GM12878 (cell line): Measurements from ENCODE around the gene PSMB4. TPM values are rescaled to one million over a fixed set of nuclear protein-coding genes. Genes with fewer than 3 reads are reported as not detected.

Experiments used
- BHLHE40 ChIP-seq, 2 experiments: fragments of 450-650 bp in 1 of 2; IDR thresholded peaks; 2 replicates each; pipeline ENCODE4 v1.6.1; 2011 to 2017; ENCODE audit warnings: low read depth in 2 of 2, borderline replicate concordance in 1 of 2, improper control_type of control experiment in 1 of 2, low read length in 1 of 2, mild to moderate bottlenecking in 1 of 2
- IKZF2 ChIP-seq, 2 experiments: fragments of 450-650 bp; IDR thresholded peaks; 2 replicates each; pipeline ENCODE4 v1.6.1; 2017; ENCODE audit warnings: mild to moderate bottlenecking in 2 of 2, moderate library complexity in 2 of 2
- JUNB ChIP-seq: IDR thresholded peaks from 2 replicates; pipeline ENCODE4 v1.6.1; 2016; ENCODE audit warnings: antibody characterized with exemption, mild to moderate bottlenecking
- KAT2A ChIP-seq: conservative IDR thresholded peaks from 2 replicates; pipeline ENCODE4 v1.6.1; 2011; ENCODE audit warnings: low read depth, low read length; ENCODE audit not compliant: control insufficient read depth
- RBBP5 ChIP-seq: fragments of 200-600 bp; sonication (generic); conservative IDR thresholded peaks from 2 replicates; pipeline ENCODE4 v1.6.1; 2016
- ZNF217 ChIP-seq: fragments of 450-650 bp; IDR thresholded peaks from 2 replicates; pipeline ENCODE4 v1.6.1; 2017; ENCODE audit warnings: antibody characterized with exemption, mild to moderate bottlenecking
- ZNF24 ChIP-seq: fragments of 450-650 bp; IDR thresholded peaks from 2 replicates; pipeline ENCODE4 v1.6.1; 2017; ENCODE audit warnings: antibody characterized with exemption, mild to moderate bottlenecking
- ZNF622 ChIP-seq: fragments of 450-650 bp; IDR thresholded peaks from 2 replicates; pipeline ENCODE4 v1.6.1; 2017; ENCODE audit warnings: mild to moderate bottlenecking, inconsistent platforms
- ZZZ3 ChIP-seq: IDR thresholded peaks from 2 replicates; pipeline ENCODE4 v1.6.1; 2011; ENCODE audit warnings: low read depth; ENCODE audit not compliant: control insufficient read depth, insufficient read length
- polyA plus RNA-seq, 11 experiments: library from polyadenylated mRNA; depleted of rRNA in 4 of 11; unstranded in 6 of 11; stranded (reverse) in 5 of 11; fragments of >200 nt; fragmentation: Nextera tagmentation in 4 of 11; fragmentation: Illumina TruSeq in 1 of 11; extraction: Ambion mirVana in 4 of 11; extraction: Trizol in 1 of 11; gene quantifications; 1 replicate in 1 of 11; 2 replicates in 10 of 11; pipeline versions ENCODE4 v1.2.1 to v1.2.3, GENCODE V29; 2011 to 2016; ENCODE audit warnings: inconsistent platforms in 2 of 11, missing spikeins in 2 of 11, low read depth in 1 of 11
- total RNA-seq, 4 experiments: library from RNA; depleted of rRNA in 3 of 4; stranded (reverse); fragments of >200 nt in 3 of 4; fragmentation: Illumina TruSeq in 1 of 4; extraction: Trizol in 1 of 4; gene quantifications; 2 replicates each; pipeline versions ENCODE4 v1.2.1 to v1.2.3, GENCODE V29; 2013 to 2021
- TF ChIP-seq, protein P1 (sequence below): fragments of 450-650 bp; formaldehyde crosslinking; IDR thresholded peaks from 2 replicates; pipeline ENCODE4 v1.4.0; 2020; ENCODE audit warnings: mild to moderate bottlenecking, moderate library complexity
- TF ChIP-seq, protein P2 (sequence below): fragments of 450-650 bp; formaldehyde crosslinking; IDR thresholded peaks from 2 replicates; pipeline ENCODE4 v1.5.0; 2022; ENCODE audit warnings: mild to moderate bottlenecking, missing genetic modification characterization
- TF ChIP-seq, protein P3 (sequence below): IDR thresholded peaks from 2 replicates; pipeline ENCODE4 v1.6.1; 2011; ENCODE audit warnings: low read depth, low read length, improper control_type of control experiment, borderline replicate concordance
- TF ChIP-seq, protein P4 (sequence below): fragments of 450-650 bp; IDR thresholded peaks from 2 replicates; pipeline ENCODE4 v1.6.1; 2017; ENCODE audit warnings: mild to moderate bottlenecking
- TF ChIP-seq, protein P5 (sequence below): fragments of 450-650 bp; IDR thresholded peaks from 2 replicates; pipeline ENCODE4 v1.6.1; 2017; ENCODE audit warnings: mild to moderate bottlenecking, moderate library complexity

Gene PSMB4
- total and polyA plus RNA-seq, 10 of the 15 experiments (the other 5 are each of a cell fraction or from before 2014, with no cell fraction given), result 278 to 610 (median 421) TPM

DNA sequence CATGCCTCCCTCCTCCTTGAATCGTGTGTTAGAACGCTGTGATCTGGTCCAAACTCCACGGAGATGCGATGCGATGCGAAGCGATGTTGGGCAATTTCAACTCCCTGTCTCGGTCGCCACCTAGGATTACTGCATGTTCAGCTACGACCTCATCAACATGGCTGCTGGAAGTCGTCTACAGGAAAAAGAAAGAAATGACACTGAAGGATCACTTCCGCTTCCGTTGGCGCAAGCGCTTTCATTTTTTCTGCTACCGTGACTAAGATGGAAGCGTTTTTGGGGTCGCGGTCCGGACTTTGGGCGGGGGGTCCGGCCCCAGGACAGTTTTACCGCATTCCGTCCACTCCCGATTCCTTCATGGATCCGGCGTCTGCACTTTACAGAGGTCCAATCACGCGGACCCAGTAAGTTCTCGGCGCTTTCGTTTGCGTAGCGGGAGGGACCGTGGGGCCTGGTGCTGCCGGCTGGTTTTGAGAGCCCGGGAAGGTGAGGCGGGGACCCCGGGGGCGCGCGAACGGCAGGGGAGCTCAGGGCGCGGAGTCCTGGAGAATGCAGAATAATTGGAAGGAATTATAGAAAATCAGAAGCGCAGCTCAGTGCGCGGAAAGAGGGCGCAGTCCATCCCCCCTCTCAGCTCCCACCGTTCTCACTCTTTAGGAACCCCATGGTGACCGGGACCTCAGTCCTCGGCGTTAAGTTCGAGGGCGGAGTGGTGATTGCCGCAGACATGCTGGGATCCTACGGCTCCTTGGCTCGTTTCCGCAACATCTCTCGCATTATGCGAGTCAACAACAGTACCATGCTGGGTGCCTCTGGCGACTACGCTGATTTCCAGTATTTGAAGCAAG, at the start of gene PSMB4 (continued):
- TF ChIP-seq ZNF24 (0 out of 2 replicates have a peak, but pooled peaks have one; percentile 66), ZZZ3 (no peak), IKZF2 (IDR thresholded peaks at IDR 0.05) (no peak; a peak in 2 of 4 replicates), ZNF217 (no peak), BHLHE40 (IDR thresholded peaks at IDR 0.05; ENCODE audit: borderline replicate concordance in 1 of 2, low read depth in 2 of 2, low read length in 1 of 2) (0 out of 4 replicates have a peak, but pooled peaks of 1 of the 2 experiments have one; percentile 19), KAT2A (no peak), ZNF622 (no peak), RBBP5 (no peak), JUNB (no peak)
- TF ChIP-seq, protein P1, sequence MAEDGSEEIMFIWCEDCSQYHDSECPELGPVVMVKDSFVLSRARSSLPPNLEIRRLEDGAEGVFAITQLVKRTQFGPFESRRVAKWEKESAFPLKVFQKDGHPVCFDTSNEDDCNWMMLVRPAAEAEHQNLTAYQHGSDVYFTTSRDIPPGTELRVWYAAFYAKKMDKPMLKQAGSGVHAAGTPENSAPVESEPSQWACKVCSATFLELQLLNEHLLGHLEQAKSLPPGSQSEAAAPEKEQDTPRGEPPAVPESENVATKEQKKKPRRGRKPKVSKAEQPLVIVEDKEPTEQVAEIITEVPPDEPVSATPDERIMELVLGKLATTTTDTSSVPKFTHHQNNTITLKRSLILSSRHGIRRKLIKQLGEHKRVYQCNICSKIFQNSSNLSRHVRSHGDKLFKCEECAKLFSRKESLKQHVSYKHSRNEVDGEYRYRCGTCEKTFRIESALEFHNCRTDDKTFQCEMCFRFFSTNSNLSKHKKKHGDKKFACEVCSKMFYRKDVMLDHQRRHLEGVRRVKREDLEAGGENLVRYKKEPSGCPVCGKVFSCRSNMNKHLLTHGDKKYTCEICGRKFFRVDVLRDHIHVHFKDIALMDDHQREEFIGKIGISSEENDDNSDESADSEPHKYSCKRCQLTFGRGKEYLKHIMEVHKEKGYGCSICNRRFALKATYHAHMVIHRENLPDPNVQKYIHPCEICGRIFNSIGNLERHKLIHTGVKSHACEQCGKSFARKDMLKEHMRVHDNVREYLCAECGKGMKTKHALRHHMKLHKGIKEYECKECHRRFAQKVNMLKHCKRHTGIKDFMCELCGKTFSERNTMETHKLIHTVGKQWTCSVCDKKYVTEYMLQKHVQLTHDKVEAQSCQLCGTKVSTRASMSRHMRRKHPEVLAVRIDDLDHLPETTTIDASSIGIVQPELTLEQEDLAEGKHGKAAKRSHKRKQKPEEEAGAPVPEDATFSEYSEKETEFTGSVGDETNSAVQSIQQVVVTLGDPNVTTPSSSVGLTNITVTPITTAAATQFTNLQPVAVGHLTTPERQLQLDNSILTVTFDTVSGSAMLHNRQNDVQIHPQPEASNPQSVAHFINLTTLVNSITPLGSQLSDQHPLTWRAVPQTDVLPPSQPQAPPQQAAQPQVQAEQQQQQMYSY (CRISPR knock-in tag), result no peak
- TF ChIP-seq, protein P2, sequence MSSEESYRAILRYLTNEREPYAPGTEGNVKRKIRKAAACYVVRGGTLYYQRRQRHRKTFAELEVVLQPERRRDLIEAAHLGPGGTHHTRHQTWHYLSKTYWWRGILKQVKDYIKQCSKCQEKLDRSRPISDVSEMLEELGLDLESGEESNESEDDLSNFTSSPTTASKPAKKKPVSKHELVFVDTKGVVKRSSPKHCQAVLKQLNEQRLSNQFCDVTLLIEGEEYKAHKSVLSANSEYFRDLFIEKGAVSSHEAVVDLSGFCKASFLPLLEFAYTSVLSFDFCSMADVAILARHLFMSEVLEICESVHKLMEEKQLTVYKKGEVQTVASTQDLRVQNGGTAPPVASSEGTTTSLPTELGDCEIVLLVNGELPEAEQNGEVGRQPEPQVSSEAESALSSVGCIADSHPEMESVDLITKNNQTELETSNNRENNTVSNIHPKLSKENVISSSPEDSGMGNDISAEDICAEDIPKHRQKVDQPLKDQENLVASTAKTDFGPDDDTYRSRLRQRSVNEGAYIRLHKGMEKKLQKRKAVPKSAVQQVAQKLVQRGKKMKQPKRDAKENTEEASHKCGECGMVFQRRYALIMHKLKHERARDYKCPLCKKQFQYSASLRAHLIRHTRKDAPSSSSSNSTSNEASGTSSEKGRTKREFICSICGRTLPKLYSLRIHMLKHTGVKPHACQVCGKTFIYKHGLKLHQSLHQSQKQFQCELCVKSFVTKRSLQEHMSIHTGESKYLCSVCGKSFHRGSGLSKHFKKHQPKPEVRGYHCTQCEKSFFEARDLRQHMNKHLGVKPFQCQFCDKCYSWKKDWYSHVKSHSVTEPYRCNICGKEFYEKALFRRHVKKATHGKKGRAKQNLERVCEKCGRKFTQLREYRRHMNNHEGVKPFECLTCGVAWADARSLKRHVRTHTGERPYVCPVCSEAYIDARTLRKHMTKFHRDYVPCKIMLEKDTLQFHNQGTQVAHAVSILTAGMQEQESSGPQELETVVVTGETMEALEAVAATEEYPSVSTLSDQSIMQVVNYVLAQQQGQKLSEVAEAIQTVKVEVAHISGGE (CRISPR knock-in tag), result no peak
- TF ChIP-seq, protein P3, sequence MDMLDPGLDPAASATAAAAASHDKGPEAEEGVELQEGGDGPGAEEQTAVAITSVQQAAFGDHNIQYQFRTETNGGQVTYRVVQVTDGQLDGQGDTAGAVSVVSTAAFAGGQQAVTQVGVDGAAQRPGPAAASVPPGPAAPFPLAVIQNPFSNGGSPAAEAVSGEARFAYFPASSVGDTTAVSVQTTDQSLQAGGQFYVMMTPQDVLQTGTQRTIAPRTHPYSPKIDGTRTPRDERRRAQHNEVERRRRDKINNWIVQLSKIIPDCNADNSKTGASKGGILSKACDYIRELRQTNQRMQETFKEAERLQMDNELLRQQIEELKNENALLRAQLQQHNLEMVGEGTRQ, result no peak
- TF ChIP-seq, protein P4, sequence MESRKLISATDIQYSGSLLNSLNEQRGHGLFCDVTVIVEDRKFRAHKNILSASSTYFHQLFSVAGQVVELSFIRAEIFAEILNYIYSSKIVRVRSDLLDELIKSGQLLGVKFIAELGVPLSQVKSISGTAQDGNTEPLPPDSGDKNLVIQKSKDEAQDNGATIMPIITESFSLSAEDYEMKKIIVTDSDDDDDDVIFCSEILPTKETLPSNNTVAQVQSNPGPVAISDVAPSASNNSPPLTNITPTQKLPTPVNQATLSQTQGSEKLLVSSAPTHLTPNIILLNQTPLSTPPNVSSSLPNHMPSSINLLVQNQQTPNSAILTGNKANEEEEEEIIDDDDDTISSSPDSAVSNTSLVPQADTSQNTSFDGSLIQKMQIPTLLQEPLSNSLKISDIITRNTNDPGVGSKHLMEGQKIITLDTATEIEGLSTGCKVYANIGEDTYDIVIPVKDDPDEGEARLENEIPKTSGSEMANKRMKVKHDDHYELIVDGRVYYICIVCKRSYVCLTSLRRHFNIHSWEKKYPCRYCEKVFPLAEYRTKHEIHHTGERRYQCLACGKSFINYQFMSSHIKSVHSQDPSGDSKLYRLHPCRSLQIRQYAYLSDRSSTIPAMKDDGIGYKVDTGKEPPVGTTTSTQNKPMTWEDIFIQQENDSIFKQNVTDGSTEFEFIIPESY, result no peak
- TF ChIP-seq, protein P5, sequence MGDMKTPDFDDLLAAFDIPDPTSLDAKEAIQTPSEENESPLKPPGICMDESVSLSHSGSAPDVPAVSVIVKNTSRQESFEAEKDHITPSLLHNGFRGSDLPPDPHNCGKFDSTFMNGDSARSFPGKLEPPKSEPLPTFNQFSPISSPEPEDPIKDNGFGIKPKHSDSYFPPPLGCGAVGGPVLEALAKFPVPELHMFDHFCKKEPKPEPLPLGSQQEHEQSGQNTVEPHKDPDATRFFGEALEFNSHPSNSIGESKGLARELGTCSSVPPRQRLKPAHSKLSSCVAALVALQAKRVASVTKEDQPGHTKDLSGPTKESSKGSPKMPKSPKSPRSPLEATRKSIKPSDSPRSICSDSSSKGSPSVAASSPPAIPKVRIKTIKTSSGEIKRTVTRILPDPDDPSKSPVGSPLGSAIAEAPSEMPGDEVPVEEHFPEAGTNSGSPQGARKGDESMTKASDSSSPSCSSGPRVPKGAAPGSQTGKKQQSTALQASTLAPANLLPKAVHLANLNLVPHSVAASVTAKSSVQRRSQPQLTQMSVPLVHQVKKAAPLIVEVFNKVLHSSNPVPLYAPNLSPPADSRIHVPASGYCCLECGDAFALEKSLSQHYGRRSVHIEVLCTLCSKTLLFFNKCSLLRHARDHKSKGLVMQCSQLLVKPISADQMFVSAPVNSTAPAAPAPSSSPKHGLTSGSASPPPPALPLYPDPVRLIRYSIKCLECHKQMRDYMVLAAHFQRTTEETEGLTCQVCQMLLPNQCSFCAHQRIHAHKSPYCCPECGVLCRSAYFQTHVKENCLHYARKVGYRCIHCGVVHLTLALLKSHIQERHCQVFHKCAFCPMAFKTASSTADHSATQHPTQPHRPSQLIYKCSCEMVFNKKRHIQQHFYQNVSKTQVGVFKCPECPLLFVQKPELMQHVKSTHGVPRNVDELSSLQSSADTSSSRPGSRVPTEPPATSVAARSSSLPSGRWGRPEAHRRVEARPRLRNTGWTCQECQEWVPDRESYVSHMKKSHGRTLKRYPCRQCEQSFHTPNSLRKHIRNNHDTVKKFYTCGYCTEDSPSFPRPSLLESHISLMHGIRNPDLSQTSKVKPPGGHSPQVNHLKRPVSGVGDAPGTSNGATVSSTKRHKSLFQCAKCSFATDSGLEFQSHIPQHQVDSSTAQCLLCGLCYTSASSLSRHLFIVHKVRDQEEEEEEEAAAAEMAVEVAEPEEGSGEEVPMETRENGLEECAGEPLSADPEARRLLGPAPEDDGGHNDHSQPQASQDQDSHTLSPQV, result peak; percentile 100
